H1 (cell line): ENCODE data around the gene BUB1B. TPM values are rescaled to one million over a fixed set of nuclear protein-coding genes. Genes with fewer than 3 reads are reported as not detected.

ENCODE experiments used
- CTCF ChIA-PET: fragments of 300-600 bp; sonication (Branson Sonifier 250); formaldehyde crosslinking; loops from one replicate; lab custom pipeline; 2021; ENCODE audit not compliant: partially characterized antibody; lab: Charles Lee
- POLR2A ChIA-PET: fragments of 300-600 bp; sonication (Branson Sonifier 250); formaldehyde crosslinking; loops from one replicate; lab custom pipeline; 2021; ENCODE audit warnings: inconsistent platforms; ENCODE audit not compliant: partially characterized antibody; lab: Charles Lee
- DNase-seq, 2 experiments: peaks; one replicate each; pipeline versions ENCODE4 v3.0.0 to v3.0.0-alpha.2; 2010 to 2022; ENCODE audit warnings: low spot score in 2 of 2, low read depth in 1 of 2, mixed read lengths in 1 of 2
- FAIRE-seq: peaks from 2 replicates; lab custom pipeline; 2011; peaks lifted over from hg19 to GRCh38; lab: Jason Lieb, UNC
- H2AFZ ChIP-seq: 2 replicates; pipeline ENCODE4 v1.8.1; 2012; ENCODE audit warnings: low read length, inconsistent platforms
- H2AK5ac ChIP-seq: 2 replicates; pipeline ENCODE4 v1.6.1; 2013; ENCODE audit warnings: low read depth, low read length
- H2BK120ac ChIP-seq: replicated peaks from 2 replicates; pipeline ENCODE3; 2013; ENCODE audit warnings: low read depth, low read length, inconsistent platforms
- H2BK12ac ChIP-seq: 2 replicates; pipeline ENCODE4 v1.6.1; 2013; ENCODE audit warnings: low read depth, low read length
- H2BK15ac ChIP-seq: 2 replicates; pipeline ENCODE4 v1.6.1; 2013; ENCODE audit warnings: low read length
- H2BK20ac ChIP-seq: 2 replicates; pipeline ENCODE4 v1.6.1; 2013; ENCODE audit warnings: low read length
- H2BK5ac ChIP-seq: 2 replicates; pipeline ENCODE4 v1.6.1; 2013; ENCODE audit warnings: low read depth, low read length
- H3K14ac ChIP-seq: 2 replicates; pipeline ENCODE4 v1.6.1; 2013; ENCODE audit warnings: inconsistent platforms; ENCODE audit not compliant: insufficient read length
- H3K18ac ChIP-seq: 2 replicates; pipeline ENCODE4 v1.6.1; 2013; ENCODE audit warnings: low read length; ENCODE audit errors: extremely low read depth
- H3K23ac ChIP-seq: 2 replicates; pipeline ENCODE4 v1.6.1; 2013; ENCODE audit warnings: inconsistent platforms; ENCODE audit not compliant: insufficient read length
- H3K23me2 ChIP-seq: 2 replicates; pipeline ENCODE4 v1.6.1; 2013; ENCODE audit warnings: low read depth, low read length
- H3K27ac ChIP-seq: 2 replicates; pipeline ENCODE4 v1.6.1; 2011; ENCODE audit warnings: low read depth, low read length, inconsistent platforms
- H3K27me3 ChIP-seq, 4 experiments: replicated peaks in 1 of 4; 1 replicate in 1 of 4; 2 replicates in 3 of 4; pipeline versions ENCODE4 v1.6.1 to v1.8.1; 2011 to 2013; ENCODE audit warnings: low read length in 3 of 4, mild to moderate bottlenecking in 3 of 4, inconsistent platforms in 2 of 4, mixed read lengths in 2 of 4, moderate library complexity in 1 of 4; ENCODE audit not compliant: control insufficient read depth in 3 of 4, insufficient read depth in 3 of 4; ENCODE audit errors: extremely low read depth in 1 of 4
- H3K36me3 ChIP-seq, 4 experiments: 2 replicates each; pipeline versions ENCODE4 v1.6.1 to v1.8.1; 2011 to 2013; ENCODE audit warnings: mild to moderate bottlenecking in 4 of 4, low read length in 3 of 4, moderate library complexity in 2 of 4, control low read depth in 1 of 4, inconsistent platforms in 1 of 4; ENCODE audit not compliant: insufficient read depth in 4 of 4, control insufficient read depth in 2 of 4
- H3K4ac ChIP-seq: replicated peaks from 2 replicates; pipeline ENCODE3; 2013; ENCODE audit warnings: low read length, low read depth, mixed read lengths, inconsistent platforms; ENCODE audit not compliant: insufficient read length
- H3K4me1 ChIP-seq, 4 experiments: replicated peaks in 1 of 4; 1 replicate in 1 of 4; 2 replicates in 3 of 4; pipeline versions ENCODE4 v1.6.1 to v1.8.1; 2011 to 2013; ENCODE audit warnings: low read length in 3 of 4, inconsistent platforms in 2 of 4, mixed read lengths in 1 of 4; ENCODE audit not compliant: insufficient read depth in 4 of 4, control insufficient read depth in 3 of 4
- H3K4me2 ChIP-seq, 2 experiments: 2 replicates each; pipeline versions ENCODE4 v1.6.1 to v1.8.1; 2011 to 2013; ENCODE audit warnings: low read depth in 2 of 2, low read length in 2 of 2, control low read depth in 1 of 2, inconsistent platforms in 1 of 2, mild to moderate bottlenecking in 1 of 2; ENCODE audit not compliant: insufficient read depth in 1 of 2
- H3K4me3 ChIP-seq, 4 experiments: fragments of 200-600, 300-600 bp in 1 of 4; sonication (generic), shearing (Covaris generic), sonication (Bioruptor Twin) in 1 of 4; 2 replicates each; pipeline versions ENCODE4 v1.5.1 to v1.8.1; 2011 to 2016; ENCODE audit warnings: low read length in 4 of 4, low read depth in 3 of 4, control low read depth in 2 of 4, inconsistent platforms in 2 of 4, mild to moderate bottlenecking in 2 of 4, mixed read lengths in 1 of 4, moderate library complexity in 1 of 4; ENCODE audit not compliant: insufficient read depth in 2 of 4; ENCODE audit errors: extremely low read depth in 1 of 4
- H3K56ac ChIP-seq: replicated peaks from 2 replicates; pipeline ENCODE3; 2013; ENCODE audit warnings: low read depth, mild to moderate bottlenecking, mixed read lengths, low read length, inconsistent platforms; ENCODE audit not compliant: insufficient read length
- H3K79me1 ChIP-seq: 2 replicates; pipeline ENCODE4 v1.6.1; 2013; ENCODE audit warnings: low read depth, low read length, control low read depth
- H3K79me2 ChIP-seq, 2 experiments: 2 replicates each; pipeline versions ENCODE4 v1.6.1 to v1.8.1; 2012 to 2013; ENCODE audit warnings: low read length in 2 of 2, mild to moderate bottlenecking in 2 of 2, inconsistent platforms in 1 of 2; ENCODE audit not compliant: insufficient read depth in 2 of 2, control insufficient read depth in 1 of 2
- H3K9ac ChIP-seq, 4 experiments: replicated peaks in 1 of 4; 1 replicate in 1 of 4; 2 replicates in 3 of 4; pipeline versions ENCODE4 v1.6.1 to v1.8.1; 2011 to 2013; ENCODE audit warnings: low read depth in 3 of 4, low read length in 3 of 4, control low read depth in 2 of 4, mild to moderate bottlenecking in 2 of 4, moderate library complexity in 2 of 4, inconsistent platforms in 1 of 4; ENCODE audit errors: extremely low read depth in 1 of 4
- H3K9me3 ChIP-seq, 2 experiments: 2 replicates each; pipeline versions ENCODE4 v1.6.1 to v1.8.1; 2012 to 2013; ENCODE audit warnings: mild to moderate bottlenecking in 2 of 2, moderate library complexity in 2 of 2, control low read depth in 1 of 2, inconsistent platforms in 1 of 2, low read depth in 1 of 2, low read length in 1 of 2, mixed read lengths in 1 of 2; ENCODE audit not compliant: insufficient read depth in 2 of 2
- H4K20me1 ChIP-seq, 2 experiments: replicated peaks in 1 of 2; 2 replicates each; pipeline versions ENCODE3 to v1.8.1; 2011 to 2013; ENCODE audit warnings: inconsistent platforms in 2 of 2, low read length in 2 of 2, mild to moderate bottlenecking in 1 of 2; ENCODE audit not compliant: insufficient read depth in 2 of 2, control insufficient read depth in 1 of 2
- H4K5ac ChIP-seq: 2 replicates; pipeline ENCODE4 v1.6.1; 2013; ENCODE audit warnings: low read length, low read depth, mixed read lengths, inconsistent platforms; ENCODE audit not compliant: insufficient read length
- H4K8ac ChIP-seq: 2 replicates; pipeline ENCODE4 v1.8.0; 2013; ENCODE audit warnings: mild to moderate bottlenecking, moderate library complexity, low read length, inconsistent platforms; ENCODE audit not compliant: insufficient read depth; ENCODE audit errors: extremely low read depth
- H4K91ac ChIP-seq: replicated peaks from 2 replicates; pipeline ENCODE3; 2013; ENCODE audit warnings: low read length, mixed read lengths, inconsistent platforms; ENCODE audit not compliant: insufficient read length
- SP1 ChIP-seq: IDR thresholded peaks from 2 replicates; pipeline ENCODE4 v1.6.1; 2011; ENCODE audit warnings: low read depth, low read length
- WGBS, 2 experiments: shearing (Covaris generic) in 1 of 2; methylation state at CpG; one replicate each; pipeline versions ENCODE4 v1.1.6 to v1.1.7; 2013 to 2015; ENCODE audit warnings: low lambda C conversion rate in 2 of 2, mixed read lengths in 2 of 2, inconsistent platforms in 1 of 2, low coverage in 1 of 2, missing lambda C conversion rate in 1 of 2; ENCODE audit not compliant: insufficient replicate concordance in 2 of 2, insufficient coverage in 1 of 2, insufficient read length in 1 of 2; ENCODE audit errors: extremely low coverage in 1 of 2, missing lambda C conversion rate in 1 of 2; 5-methylcytosine and 5-hydroxymethylcytosine counted together
- polyA plus RNA-seq, 7 experiments: library from polyadenylated mRNA; depleted of rRNA in 3 of 7; stranded (reverse) in 5 of 7; unstranded in 2 of 7; fragments of >200 nt in 5 of 7; fragments of 200-250 nt in 2 of 7; gene quantifications; 1 replicate in 5 of 7; 2 replicates in 1 of 7; 4 replicates in 1 of 7; pipeline versions ENCODE4 v1.2.1 to v1.2.3, GENCODE V29; 2011 to 2013; ENCODE audit warnings: missing spikeins in 2 of 7, mixed read lengths in 2 of 7
- total RNA-seq: library from RNA; stranded (reverse); fragmentation: NEBNext Ultra II Directional; extraction: Animal tissue kit (Norgen Biotek cat#: 25700); gene quantifications from 2 replicates; pipeline ENCODE4 v1.2.1, GENCODE V29; 2021

BUB1B gene
- total and polyA plus RNA-seq, 2 of the 8 experiments (the other 6 are each of a cell fraction or from before 2014, with no cell fraction given), result 48.9 to 144 TPM

- TF ChIP-seq SP1, result no peak
- no peak for FAIRE-seq
- Histone ChIP-seq H3K4me1 (no peaks in the 10 kb centered on the region), H2AK5ac (no peak overlapping the region), H3K27me3 (no peaks in the 10 kb centered on the region), H3K9ac (no peak overlapping the region), H3K36me3 (peaks cover 27 to 86% (median 62%) of the 10 kb centered on the region in 4 experiments), H4K5ac (no peak overlapping the region), H3K18ac (no peak overlapping the region), H3K14ac (no peak overlapping the region), H3K27ac (no peak overlapping the region), H2BK15ac (no peak overlapping the region), H4K20me1 (no peaks in the 10 kb centered on the region), H3K23me2 (no peaks in the 10 kb centered on the region), H3K79me2 (peaks cover 0 to 16% of the 10 kb centered on the region in 2 experiments; a peak in 2 of 4 replicates), H2BK5ac (no peak overlapping the region), H3K23ac (no peak overlapping the region), H2BK120ac (no peak overlapping the region), H3K4me2 (no peak overlapping the region), H3K79me1 (peaks cover 2% of the 10 kb centered on the region; the same call in 1 of the 2 replicates), H4K91ac (no peak overlapping the region), H2BK20ac (no peak overlapping the region), H3K4me3 (no peak overlapping the region), H4K8ac (no peak overlapping the region), H2BK12ac (no peak overlapping the region), H2AFZ (no peak overlapping the region), H3K56ac (no peak overlapping the region), H3K9me3 (no peaks in the 10 kb centered on the region), H3K4ac (no peak overlapping the region)
- no peak for DNase-seq
- POLR2A ChIA-PET, result interaction anchor here (0.7 to 1.5 kb wide), 4 partner anchors 20 to 184 kb away, joined by 3 to 5 read pairs (median 4); no protein-coding TSS in a partner anchor
- CTCF ChIA-PET, result interaction anchor here (0.9 to 1.4 kb wide), 5 partner anchors 16 to 160 kb away, joined by 3 to 5 read pairs (median 3); partner anchors contain the start of gene BMF
- WGBS, 2 experiments, result 87% methylated on average over 1 of the region's 1 CpG; no CpG with 5 or more reads in 1 of the 2 experiments
Observed at GRCh38 chr15:40198355-40199085, 37.7 kb downstream of the BUB1B start.
